IMR-90 (cell line): ENCODE results near the gene CCDC102A.
A peak's percentile ranks its signal among the peaks of the same experiment; 100 is the strongest.

Source experiments
- CEBPB ChIP-seq: IDR thresholded peaks from 2 replicates; pipeline ENCODE4 v1.6.1; 2012; ENCODE audit warnings: low read depth, low read length, improper control_type of control experiment
- CHD1 ChIP-seq: IDR thresholded peaks from 2 replicates; pipeline ENCODE4 v1.6.1; 2012; ENCODE audit warnings: low read depth, low read length, improper control_type of control experiment
- MAZ ChIP-seq: IDR thresholded peaks from 2 replicates; pipeline ENCODE4 v1.6.1; 2012; ENCODE audit warnings: low read depth, mild to moderate bottlenecking, low read length, improper control_type of control experiment, moderate library complexity, borderline replicate concordance
- NFE2L2 ChIP-seq: fragments of 150-350 bp; IDR thresholded peaks from 2 replicates; pipeline ENCODE4 v1.6.1; 2016; ENCODE audit warnings: low read depth, mild to moderate bottlenecking, low read length
- POLR2A ChIP-seq: IDR thresholded peaks from 2 replicates; pipeline ENCODE4 v1.6.1; 2012; ENCODE audit warnings: mild to moderate bottlenecking, low read depth, low read length
- RAD21 ChIP-seq: IDR thresholded peaks from 2 replicates; pipeline ENCODE4 v1.6.1; 2012; ENCODE audit warnings: low read length, improper control_type of control experiment
- RCOR1 ChIP-seq: IDR thresholded peaks from 2 replicates; pipeline ENCODE4 v1.6.1; 2012; ENCODE audit warnings: mild to moderate bottlenecking, low read length, improper control_type of control experiment; ENCODE audit not compliant: insufficient replicate concordance
- TF ChIP-seq, protein P1 (sequence below): conservative IDR thresholded peaks from 2 replicates; pipeline ENCODE4 v1.5.1; 2012; ENCODE audit warnings: mild to moderate bottlenecking, low read depth, low read length, improper control_type of control experiment
- TF ChIP-seq, protein P2 (sequence below): fragments of 150-350 bp; IDR thresholded peaks from 2 replicates; pipeline ENCODE4 v1.6.1; 2016; ENCODE audit warnings: low read depth, mild to moderate bottlenecking, low read length, moderate library complexity, borderline replicate concordance
- TF ChIP-seq, protein P3 (sequence below): fragments of 150-350 bp; IDR thresholded peaks from 2 replicates; pipeline ENCODE4 v1.6.1; 2017; ENCODE audit warnings: mild to moderate bottlenecking, antibody characterized with exemption, low read length, low read depth

DNA sequence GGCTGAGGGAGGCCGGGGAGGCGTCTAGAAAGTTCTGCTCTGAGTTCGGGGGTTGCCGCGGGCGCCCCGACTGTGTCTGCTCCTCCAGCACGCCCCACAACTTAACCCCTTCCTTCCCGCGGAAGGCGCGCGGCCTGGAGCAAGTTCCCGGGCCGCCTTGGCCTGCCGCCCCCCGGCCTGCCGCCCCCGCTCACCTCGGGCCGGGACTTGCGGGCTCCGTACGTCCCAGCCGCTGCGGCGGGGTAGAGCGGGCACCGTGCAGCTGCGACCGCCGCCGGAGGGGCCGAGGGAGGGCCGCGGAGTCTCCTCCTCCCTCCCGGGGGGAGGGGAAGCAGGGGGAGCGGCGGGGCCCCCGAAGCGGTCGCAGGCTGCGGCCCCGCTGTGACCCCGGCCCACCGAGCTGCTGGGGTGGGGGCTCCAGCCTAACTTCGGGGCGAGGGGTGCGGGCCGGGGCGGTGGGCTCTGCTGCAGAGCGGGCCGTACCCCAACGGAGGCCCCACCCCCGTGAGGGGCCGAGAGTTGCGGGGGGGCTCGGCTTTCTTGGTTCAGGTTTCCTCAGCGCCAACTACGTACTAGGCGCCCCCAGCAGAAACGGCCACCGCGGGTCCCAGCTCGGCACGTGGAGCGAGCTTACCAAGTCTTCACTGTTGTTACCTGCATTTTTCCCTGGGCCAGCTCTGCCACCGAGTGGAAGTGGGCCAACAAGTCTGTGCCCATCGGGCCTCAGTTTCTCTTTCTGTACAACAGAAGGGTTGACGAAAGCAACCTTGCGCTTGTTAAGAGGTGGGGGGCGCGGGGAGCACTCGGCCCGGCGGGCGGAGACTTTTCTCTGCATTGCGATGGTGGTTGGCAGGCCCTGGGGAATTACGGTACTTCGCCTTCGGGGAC lies at the start of gene CCDC102A:
- TF ChIP-seq RCOR1 = no peak
- TF ChIP-seq, protein P1, sequence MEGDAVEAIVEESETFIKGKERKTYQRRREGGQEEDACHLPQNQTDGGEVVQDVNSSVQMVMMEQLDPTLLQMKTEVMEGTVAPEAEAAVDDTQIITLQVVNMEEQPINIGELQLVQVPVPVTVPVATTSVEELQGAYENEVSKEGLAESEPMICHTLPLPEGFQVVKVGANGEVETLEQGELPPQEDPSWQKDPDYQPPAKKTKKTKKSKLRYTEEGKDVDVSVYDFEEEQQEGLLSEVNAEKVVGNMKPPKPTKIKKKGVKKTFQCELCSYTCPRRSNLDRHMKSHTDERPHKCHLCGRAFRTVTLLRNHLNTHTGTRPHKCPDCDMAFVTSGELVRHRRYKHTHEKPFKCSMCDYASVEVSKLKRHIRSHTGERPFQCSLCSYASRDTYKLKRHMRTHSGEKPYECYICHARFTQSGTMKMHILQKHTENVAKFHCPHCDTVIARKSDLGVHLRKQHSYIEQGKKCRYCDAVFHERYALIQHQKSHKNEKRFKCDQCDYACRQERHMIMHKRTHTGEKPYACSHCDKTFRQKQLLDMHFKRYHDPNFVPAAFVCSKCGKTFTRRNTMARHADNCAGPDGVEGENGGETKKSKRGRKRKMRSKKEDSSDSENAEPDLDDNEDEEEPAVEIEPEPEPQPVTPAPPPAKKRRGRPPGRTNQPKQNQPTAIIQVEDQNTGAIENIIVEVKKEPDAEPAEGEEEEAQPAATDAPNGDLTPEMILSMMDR = no peak
- no peak for TF ChIP-seq NFE2L2
- TF ChIP-seq CHD1 = no peak
- TF ChIP-seq POLR2A = 0 out of 2 replicates have a peak, but pooled peaks have one; percentile 21
- no peak for TF ChIP-seq RAD21
- TF ChIP-seq CEBPB = no peak
- TF ChIP-seq, protein P2, sequence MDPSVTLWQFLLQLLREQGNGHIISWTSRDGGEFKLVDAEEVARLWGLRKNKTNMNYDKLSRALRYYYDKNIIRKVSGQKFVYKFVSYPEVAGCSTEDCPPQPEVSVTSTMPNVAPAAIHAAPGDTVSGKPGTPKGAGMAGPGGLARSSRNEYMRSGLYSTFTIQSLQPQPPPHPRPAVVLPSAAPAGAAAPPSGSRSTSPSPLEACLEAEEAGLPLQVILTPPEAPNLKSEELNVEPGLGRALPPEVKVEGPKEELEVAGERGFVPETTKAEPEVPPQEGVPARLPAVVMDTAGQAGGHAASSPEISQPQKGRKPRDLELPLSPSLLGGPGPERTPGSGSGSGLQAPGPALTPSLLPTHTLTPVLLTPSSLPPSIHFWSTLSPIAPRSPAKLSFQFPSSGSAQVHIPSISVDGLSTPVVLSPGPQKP = no peak
- TF ChIP-seq MAZ = peak; percentile 75
- TF ChIP-seq, protein P3, sequence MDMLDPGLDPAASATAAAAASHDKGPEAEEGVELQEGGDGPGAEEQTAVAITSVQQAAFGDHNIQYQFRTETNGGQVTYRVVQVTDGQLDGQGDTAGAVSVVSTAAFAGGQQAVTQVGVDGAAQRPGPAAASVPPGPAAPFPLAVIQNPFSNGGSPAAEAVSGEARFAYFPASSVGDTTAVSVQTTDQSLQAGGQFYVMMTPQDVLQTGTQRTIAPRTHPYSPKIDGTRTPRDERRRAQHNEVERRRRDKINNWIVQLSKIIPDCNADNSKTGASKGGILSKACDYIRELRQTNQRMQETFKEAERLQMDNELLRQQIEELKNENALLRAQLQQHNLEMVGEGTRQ = no peak
